NCI-H1417 treated with DMSO at 0.1 percent for 48 hours (cell line): ENCODE data around the gene RBM33.
"Not testable (repeated sequence)": the region's sequence is repeated elsewhere in the genome, so short reads cannot be mapped to it uniquely, and the experiment has no call there.

Experiments
- DNase-seq: peaks from one replicate; lab custom pipeline; 2025; lab: John Stamatoyannopoulos, UW

Gene RBM33

DNA sequence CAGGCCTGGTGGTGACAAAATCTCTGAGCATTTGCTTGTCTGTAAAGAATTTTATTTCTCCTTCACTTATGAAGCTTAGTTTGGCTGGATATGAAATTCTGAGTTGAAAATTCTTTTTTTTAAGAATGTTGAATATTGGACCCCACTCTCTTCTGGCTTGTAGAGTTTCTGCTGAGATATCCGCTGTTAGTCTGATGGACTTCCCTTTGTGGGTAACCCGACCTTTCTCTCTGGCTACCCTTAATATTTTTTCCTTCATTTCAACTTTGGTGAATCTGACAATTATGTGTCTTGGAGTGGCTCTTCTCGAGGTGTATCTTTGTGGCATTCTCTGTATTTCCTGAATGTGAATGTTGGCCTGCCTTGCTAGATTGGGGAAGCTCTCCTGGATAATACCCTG lies 46.2 kb downstream of the RBM33 start:
- DNase-seq: not testable (repeated sequence)

DNA sequence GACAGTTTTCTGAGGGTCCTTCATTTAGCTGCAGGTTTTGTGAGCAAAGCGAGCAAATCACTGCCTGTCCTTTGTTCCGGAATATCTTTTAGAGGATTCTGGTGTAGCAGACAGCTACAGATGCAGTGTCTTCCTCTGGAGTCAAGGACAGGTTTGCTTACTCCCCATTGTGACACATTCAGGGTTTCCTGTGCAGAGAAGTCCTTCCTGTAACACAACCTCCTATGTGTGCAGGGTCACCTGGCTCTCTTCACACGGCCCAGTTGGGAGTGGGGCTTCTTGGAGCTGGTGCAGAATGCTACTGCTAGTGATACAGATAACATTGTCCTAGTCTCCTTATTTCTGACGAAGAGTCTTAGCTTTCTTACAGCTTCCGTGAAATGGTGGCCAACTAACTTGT lies 47.9 kb downstream of the RBM33 start:
- no peak for DNase-seq

GRCh38 chr7:155693826-155694225 lies 49.4 kb downstream of the RBM33 start:
- DNase-seq: no peak

- no peak for DNase-seq
Measured at GRCh38 chr7:155694851-155695250, 50.4 kb downstream of the RBM33 start.

- DNase-seq: no peak
Measured at GRCh38 chr7:155696747-155697146, 52.3 kb downstream of the RBM33 start.

DNA sequence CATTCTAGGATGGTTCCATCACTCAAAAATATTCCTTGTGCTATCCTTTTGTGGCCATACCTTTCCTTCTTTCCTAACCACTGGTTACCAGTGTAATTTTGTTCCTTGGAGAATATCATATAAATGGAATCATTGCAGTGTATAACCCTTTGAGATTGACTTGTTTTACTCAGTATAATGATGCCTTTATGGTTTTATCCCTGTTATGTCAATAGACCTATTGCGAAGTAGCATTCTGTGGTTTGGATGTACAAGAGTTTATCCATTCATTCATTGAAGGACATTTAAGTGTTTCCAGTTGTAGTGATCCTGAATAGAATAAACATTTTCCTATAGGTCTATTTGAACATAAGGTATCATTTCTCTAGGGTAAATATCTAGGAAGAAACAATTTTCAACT lies 54.2 kb downstream of the RBM33 start:
- no peak for DNase-seq

- no peak for DNase-seq
Measured at GRCh38 chr7:155699180-155699579, 54.7 kb downstream of the RBM33 start.

DNA sequence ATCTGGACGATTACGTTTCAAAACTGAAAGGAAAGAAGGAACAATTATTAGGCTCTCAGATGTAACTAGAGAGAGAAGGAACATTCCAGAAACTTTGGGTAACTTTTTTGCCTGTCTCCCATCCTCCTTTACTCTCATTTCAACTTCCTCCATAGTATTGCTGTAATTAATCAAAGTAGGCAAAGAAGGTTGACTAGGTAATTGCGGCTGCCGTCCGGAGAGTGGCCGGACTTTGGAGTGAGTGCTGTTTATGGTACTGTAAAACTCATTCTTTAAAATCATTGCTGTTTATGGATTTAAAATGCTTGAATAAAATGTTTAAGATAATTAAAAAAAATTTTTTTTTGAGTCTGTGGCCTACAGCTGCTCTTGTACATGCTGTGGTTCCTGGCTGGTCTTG lies 56.4 kb downstream of the RBM33 start:
- DNase-seq: no peak

DNA sequence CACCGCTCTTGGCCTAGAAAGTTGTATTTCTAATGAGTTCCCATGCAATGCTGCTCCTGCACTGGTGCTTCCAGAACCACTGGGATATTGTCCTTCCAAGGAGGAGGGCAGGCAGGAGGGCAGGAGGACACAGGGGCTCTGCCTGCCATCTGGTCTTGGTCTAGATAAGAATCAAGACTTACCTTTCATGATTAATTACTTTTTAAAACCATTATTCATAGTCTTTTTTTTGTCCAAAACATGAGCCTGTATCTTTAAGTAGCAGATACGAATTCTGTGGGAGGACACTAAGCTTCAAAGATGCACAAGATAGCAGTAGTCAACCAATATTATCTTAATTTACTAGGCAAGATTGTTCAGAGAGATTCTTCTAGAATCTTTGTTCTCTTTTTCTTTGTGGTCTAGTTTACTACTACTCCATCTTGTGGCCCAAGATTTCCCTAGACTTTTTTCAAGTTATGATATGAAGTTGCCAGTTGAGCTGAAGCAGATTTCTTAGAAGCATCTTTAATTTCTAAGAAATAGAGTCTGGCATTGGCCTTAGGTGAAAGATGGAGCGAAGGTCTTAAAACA lies 57.6 kb downstream of the RBM33 start:
- DNase-seq: no peak

DNA sequence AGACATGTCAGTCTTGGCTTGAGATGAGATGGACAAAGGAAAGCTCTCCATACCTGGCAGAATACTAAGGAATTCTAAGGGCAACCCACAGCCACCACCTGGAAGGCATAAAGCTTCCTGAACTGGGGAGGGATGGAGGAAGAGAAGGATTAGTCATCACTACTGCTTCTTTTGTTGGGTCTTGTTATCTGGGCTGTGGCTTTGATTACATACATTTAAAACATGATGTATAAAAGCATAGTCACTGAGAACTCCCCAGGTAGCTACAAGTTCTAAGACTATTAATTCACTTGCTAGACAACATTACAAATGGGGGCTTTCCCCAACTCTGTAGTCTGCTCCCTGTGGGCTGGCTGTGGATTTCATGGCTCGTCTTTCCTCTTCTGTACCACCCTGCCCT lies 58.2 kb downstream of the RBM33 start:
- DNase-seq: no peak

DNA sequence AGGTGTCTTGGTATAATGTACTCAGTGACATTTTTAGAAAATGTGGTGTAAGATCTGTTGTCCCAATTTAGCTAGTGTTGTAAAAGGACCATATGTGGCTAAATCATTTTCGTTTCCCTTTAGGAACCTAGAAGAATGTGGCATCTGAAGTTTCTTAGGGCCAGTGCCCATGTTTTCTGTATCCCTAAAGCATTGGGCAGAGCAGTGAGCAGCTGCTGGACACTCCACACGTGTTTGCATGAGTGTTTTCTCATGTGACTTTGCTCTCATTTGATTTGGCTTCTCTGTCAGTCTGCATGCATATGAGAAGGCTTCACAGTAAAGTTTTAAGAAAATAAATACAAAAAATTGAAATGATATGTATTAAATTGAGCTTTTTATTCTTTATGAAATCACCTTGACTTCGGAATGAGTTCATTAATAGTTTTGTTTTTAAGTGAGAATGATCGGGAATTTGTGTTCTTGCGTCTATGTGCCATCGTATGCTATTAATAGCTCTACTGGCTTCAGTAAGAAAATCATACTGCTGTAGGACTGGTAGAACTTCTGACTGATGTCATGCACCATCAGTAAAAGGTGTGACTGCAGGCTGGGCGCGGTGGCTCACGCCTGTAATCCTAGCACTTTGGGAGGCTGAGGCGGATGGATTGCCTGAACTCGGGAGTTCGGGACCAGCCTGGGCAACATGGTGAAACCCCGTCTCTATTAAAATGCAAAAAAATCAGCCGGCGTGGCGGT lies 61.3 kb downstream of the RBM33 start:
- DNase-seq: no peak

- no peak for DNase-seq
Measured at GRCh38 chr7:155706376-155706775, 61.9 kb downstream of the RBM33 start.

DNA sequence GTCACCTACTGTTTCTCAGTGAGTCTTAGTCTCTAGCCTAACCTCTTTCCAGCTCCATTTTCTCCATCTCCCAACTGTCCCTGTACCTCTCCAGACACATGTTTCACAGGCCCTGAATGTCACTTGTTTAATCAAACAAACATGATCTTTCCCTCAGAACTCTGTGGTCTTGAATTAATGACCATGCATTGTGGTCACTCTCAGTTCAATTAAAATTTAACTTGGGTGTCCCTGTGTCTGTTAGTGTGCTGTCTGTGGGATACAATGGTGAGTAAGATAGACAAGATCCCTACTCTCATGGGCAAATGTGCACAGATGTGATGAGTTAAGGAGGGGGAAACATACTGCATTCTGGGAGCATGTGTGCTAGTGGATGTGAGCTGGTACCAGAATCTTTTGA lies 65.0 kb downstream of the RBM33 start:
- no peak for DNase-seq

DNA sequence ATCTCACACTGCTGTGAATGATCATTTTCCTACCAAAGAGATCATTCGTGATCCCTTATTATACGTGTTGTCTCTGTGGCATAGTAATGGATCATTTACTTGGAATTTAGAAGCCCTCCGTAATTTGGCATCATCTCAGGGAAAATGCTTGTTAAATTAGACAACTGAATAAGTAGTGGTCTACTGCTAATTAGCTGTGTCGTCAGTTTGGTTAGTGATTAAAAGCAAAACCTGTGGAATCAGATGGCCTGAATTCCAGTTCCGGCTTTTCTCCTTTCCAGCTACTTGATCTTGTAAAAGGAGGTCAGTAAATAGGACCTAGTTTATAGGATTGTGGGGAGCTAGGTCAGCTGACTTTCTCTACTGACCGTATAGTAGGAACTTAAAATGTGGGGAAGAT lies 65.6 kb downstream of the RBM33 start:
- DNase-seq: no peak

GRCh38 chr7:155710530-155710929 lies 66.1 kb downstream of the RBM33 start:
- no peak for DNase-seq

DNA sequence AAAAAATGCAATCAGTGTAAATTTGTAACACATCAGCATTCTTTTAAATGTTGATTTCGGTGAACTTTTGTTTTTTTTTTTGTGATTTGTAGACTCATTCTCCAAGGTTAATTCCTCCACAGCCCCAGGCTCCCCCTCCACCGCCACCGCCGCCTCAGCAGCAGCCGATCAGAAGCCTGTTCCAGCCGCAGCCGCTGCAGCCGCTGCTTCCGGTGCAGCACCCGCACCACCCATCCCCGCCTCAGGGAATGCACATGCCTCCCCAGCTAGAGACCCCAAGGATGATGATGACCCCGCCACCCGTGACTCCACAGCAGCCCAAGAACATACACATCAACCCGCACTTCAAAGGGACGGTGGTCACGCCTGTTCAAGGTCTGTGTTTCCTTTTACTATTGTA lies 66.6 kb downstream of the RBM33 start:
- DNase-seq: no peak

- DNase-seq: no peak
Measured at GRCh38 chr7:155713384-155713783, 68.9 kb downstream of the RBM33 start.

- no peak for DNase-seq
Measured at GRCh38 chr7:155714702-155715101, 70.2 kb downstream of the RBM33 start.

DNA sequence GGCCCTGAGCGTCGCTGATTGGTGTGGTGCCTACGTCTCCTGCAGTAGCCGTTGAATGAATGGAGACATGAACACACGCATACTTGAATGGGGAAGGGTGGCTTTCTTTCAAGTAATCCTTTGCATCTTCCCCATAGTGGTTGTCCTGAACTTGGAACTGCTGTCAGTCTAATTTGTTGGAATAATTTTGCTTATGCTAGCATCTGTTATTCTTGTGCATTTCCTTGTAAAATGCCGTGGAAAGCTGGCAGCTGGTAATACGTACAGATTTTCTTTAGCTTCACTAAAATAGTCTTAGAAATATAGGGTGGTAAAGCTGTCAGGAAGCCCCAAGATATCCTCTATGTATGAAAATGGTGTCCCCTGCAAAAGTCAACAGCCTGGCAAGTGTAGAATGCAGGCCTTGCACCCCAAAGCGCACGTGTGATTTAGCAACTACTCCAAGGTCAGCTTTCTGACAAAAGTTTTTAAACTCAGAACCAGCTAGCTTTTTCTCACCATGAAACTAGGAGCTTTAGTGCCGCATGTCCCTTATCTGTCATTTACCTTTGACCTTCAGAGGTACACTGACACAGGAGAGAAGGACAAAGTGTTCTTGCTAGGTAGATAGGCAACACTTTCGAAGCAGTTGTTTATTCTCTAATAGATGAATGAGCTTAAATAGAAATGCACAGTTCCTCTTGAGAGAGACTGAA lies 70.8 kb downstream of the RBM33 start:
- DNase-seq: no peak

- no peak for DNase-seq
Measured at GRCh38 chr7:155717010-155717744, 72.7 kb downstream of the RBM33 start.

- DNase-seq: no peak
Measured at GRCh38 chr7:155721056-155721455, 76.6 kb downstream of the RBM33 start.

DNA sequence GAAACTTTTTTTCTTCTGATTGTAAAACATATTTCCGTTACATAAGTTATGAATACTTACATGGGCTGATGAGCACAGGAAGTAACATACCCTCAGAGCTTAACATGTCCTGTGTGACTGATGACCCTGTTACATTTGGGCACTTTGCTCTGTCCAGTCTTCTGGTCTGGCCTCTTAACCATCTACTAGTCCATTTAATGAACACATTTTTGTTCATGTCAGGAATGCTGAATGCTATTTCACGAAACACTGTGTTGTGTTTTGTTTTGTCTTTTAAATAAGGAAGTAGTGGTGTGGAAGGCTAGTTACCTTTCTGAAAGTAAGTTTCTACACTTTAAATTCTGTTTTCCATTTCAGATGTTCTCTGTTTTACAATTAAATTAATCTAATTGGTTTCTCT lies 77.7 kb downstream of the RBM33 start:
- no peak for DNase-seq

- no peak for DNase-seq
Measured at GRCh38 chr7:155722936-155723335, 78.5 kb downstream of the RBM33 start.
